ENCODE results near the gene LANCL2.
A peak's percentile ranks its signal among the peaks of the same experiment; 100 is the strongest.
"Not testable (repeated sequence)": the region's sequence is repeated elsewhere in the genome, so short reads cannot be mapped to it uniquely, and the experiment has no call there.

LANCL2 gene

GRCh38 chr7:55363386-55364170 lies 1.6 kb upstream of the LANCL2 start:
- DNase-seq: no peak

- peak; percentile 91 for DNase-seq
These were observed 731 bp downstream of the LANCL2 start for GRCh38 chr7:55365675-55366460.

GRCh38 chr7:55366461-55367070 lies 1.4 kb downstream of the LANCL2 start:
- no peak for DNase-seq

GRCh38 chr7:55367283-55367840 lies 2.2 kb downstream of the LANCL2 start:
- no peak for DNase-seq

- DNase-seq: no peak
These were observed 4.6 kb downstream of the LANCL2 start for GRCh38 chr7:55369427-55370400.

- no peak for DNase-seq
These were observed 9.1 kb downstream of the LANCL2 start for GRCh38 chr7:55374213-55374612.

GRCh38 chr7:55375237-55375636 lies 10.1 kb downstream of the LANCL2 start:
- no peak for DNase-seq

GRCh38 chr7:55377162-55377817 lies 12.2 kb downstream of the LANCL2 start:
- no peak for DNase-seq

- no peak for DNase-seq
These were observed 14.1 kb downstream of the LANCL2 start for GRCh38 chr7:55379285-55379684.

GRCh38 chr7:55381189-55381588 lies 16.1 kb downstream of the LANCL2 start:
- DNase-seq: no peak

- DNase-seq: no peak
These were observed 16.6 kb downstream of the LANCL2 start for GRCh38 chr7:55381696-55382095.

- DNase-seq: no peak
These were observed 17.1 kb downstream of the LANCL2 start for GRCh38 chr7:55382251-55382650.

- no peak for DNase-seq
These were observed 21.4 kb downstream of the LANCL2 start for GRCh38 chr7:55386541-55386940.

GRCh38 chr7:55387062-55387965 lies 22.2 kb downstream of the LANCL2 start:
- peak; percentile 25 for DNase-seq

- DNase-seq: no peak
These were observed 31.2 kb downstream of the LANCL2 start for GRCh38 chr7:55396233-55396785.

- no peak for DNase-seq
These were observed 32.5 kb downstream of the LANCL2 start for GRCh38 chr7:55397617-55398016.

GRCh38 chr7:55400191-55400590 lies 35.1 kb downstream of the LANCL2 start:
- DNase-seq: no peak

- DNase-seq: not testable (repeated sequence)
These were observed 37.4 kb downstream of the LANCL2 start for GRCh38 chr7:55402506-55402905.

GRCh38 chr7:55405856-55406541 lies 40.9 kb downstream of the LANCL2 start:
- DNase-seq: no peak
